Measurements from ENCODE around the gene TFB1M.

TFB1M gene

DNA sequence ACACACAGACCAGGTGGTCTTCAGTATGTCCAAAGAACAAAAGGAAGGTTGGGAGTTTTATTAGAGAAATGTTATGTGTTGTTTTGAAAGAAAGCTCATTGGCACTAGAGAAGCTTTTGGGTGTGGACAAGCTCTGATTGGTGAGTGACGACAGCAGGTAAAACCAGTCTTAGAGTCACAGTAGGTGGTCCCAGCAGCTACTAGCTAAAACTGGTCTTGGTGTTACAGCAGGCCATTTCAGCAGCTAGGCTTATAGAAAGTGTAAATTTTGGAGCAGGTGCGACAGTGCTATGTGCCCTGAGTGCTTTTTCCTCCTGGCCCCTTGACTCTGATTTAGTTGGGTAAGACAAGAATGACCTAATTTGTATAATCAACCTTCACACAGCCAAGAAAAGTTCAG is 46.9 kb downstream of the TFB1M start:
- in situ Hi-C loops (cut with HindIII; ENCODE audit: low sequenced_read_pairs) = no loop called here

GRCh38 chr6:155265843-155266535 is 48.3 kb downstream of the TFB1M start:
- in situ Hi-C loops (cut with HindIII; ENCODE audit: low sequenced_read_pairs) = no loop called here

- in situ Hi-C loops (cut with HindIII; ENCODE audit: low sequenced_read_pairs) = no loop called here
These were observed 49.5 kb downstream of the TFB1M start for GRCh38 chr6:155264693-155265320.

DNA sequence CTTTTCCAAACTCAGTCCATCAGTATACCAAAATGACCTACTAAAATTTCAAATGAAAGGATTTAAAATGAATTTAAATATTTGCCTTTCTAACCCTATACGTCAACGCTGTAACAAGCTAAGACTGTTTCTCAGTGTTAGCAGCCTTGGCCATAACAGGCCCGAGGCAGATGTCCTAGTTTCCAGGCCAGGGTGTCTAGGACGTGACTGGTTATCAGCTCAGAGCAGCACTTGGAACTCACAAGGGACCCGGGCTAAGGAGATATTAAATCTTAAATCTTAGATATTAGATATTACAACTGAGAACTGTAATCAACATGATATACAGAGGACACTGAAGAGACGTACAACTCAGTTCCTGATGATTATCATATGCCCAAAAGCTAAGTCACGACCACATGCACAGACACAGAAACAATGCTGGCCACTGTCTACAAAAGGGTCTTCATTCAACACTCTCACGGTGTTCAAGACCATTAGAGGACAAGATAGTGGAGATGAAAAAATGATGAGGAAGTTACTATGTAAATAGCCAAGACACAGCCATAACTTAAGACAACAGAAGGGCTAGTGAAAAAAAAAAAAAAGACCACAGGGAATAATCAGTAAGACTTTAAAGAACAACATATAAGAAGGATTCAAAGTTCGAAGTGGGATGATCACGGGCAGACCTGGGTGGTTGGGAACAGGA is 50.8 kb downstream of the TFB1M start, which contains the start of gene CLDN20:
CLDN20 (plus strand) TSS at position 641 of the 691 bp plus-strand sequence. CDS start 11,707 bp downstream, outside the sequence.
- in situ Hi-C loops (cut with HindIII; ENCODE audit: low sequenced_read_pairs) = no loop called here

DNA sequence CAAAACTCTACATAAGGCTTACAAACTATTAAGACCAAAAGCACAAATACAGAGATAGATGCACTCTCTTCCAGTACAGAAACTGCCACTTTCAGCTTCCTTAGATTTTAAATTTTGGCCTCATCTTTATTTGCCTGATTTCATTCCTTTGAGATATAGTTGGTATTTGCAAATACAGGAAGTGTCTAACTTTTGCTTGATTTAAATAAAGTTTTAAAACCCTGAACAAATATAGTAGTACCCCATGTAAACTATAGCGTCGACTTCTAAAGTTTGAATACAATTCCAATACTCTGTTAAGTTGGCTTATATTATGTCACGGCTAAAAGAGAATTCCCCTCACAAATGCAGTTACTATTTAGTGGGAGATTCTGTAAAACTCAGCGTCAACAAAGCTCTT is 51.6 kb downstream of the TFB1M start:
- in situ Hi-C loops (cut with HindIII; ENCODE audit: low sequenced_read_pairs) = no loop called here

DNA sequence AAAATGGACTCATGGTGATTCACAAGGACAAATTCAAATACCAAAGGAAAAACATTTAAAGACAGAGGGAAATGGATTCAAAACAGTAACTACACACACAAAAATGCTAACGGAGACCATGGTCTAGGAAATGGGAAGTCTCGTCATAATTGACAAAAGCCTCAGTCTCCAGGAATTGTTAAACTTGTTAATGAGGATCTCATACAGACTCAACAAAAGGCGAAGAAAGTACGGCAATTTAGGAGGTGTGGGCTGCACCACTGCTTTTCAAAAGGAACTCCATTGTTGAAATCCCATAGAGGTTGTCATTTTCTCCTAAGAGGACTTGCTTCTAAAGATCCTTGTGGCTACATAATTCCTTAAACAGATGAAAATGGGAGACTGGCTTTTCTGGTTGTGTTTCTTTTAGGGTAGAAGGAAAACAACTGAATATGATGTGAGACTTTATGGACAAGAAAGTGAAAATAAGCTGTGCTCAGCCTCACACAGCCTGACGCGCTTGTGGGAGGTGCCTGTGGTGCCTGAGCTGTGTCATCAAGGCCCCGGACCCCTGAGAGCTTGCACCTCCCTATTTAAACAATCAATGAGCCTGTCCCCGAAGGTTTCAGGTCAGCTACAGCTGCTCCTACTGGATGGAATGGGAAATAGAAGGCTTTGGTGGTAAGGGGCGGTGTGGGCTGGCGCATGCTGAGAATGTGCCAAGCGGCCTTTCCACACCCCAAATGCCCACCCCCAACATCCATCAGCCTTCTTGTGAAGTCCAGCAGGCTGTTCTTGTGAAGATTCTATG is 53.0 kb downstream of the TFB1M start:
- in situ Hi-C loops (cut with HindIII; ENCODE audit: low sequenced_read_pairs) = no loop called here

DNA sequence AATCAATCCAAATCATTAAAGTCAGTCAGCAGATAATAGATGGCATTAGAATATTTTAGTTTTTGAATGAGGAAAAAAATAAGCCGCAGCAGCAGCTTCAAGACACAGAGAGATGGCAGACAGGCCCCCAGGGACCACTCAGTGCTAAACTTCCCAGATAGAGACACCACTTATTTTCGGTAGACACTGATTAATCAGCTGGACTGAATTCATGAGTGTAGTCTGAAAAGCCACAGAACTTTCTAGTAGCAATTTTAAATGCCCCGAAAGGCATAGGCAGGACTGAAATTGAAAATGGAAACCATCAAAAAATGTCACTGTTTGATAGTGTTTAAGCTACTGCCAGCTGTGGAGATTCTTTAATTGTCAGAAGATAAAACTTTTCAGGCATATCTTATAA is 53.6 kb downstream of the TFB1M start:
- in situ Hi-C loops (cut with HindIII; ENCODE audit: low sequenced_read_pairs) = no loop called here

DNA sequence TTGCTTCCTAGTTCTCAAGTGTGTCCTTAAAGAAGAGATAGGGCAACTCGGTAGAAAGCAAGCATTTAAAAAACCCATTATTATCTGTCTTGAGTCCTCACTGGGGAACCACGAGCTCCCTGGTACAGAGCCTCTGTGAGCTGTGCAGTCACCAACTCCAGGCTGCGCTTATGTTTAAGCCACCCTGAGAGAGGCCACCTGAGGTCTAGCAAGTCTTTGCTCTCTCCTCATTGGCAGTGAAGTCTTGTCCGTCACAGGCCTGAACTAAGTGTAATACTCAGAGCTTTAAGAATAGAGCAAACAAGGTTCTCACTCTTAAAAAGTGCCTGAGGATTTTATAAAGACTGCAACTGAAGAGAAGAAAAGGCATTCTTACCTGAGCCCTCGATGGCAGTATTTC is 54.4 kb downstream of the TFB1M start:
- in situ Hi-C loops (cut with HindIII; ENCODE audit: low sequenced_read_pairs) = no loop called here

DNA sequence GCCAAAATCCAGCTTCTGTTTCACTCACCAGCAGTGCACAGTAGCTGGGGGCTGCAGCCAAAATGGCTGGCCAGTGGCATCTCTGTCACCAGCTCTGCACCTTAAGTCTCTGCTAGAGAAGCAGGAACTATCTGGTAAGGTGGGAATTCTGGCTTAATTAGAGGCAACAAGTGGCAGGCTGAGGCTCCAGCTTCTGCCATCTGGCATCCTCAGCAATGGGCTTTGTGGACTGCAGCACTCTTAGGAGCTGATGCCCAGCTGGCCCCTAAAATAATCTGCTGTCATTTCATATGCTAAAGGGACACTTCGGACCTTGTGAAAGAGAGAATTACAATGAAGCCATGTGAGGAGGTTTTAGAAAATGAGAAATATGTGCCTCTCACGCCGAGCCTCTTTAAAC is 55.1 kb downstream of the TFB1M start:
- in situ Hi-C loops (cut with HindIII; ENCODE audit: low sequenced_read_pairs) = no loop called here

DNA sequence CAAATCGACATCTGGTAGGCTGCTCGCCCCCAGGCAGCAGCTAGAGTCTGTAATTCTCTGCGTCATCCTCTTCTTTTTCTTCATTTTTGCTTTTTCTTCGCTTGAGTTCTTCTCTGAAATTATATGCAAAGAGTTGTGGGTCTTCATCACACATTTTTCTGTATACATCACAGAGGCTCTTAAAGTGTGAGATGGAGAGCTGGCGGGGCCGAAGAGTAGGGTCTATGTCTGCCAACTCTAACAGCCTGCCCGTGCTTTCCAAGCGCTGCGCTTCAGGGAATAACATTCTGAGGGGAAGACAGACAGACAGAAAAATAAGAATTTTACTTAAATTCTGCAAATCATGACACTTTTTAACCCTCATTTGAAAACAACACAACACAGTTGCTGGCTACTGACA is 56.5 kb downstream of the TFB1M start:
- in situ Hi-C loops (cut with HindIII; ENCODE audit: low sequenced_read_pairs) = no loop called here

- in situ Hi-C loops (cut with HindIII; ENCODE audit: low sequenced_read_pairs) = no loop called here
These were observed 58.0 kb downstream of the TFB1M start for GRCh38 chr6:155256122-155256795.

DNA sequence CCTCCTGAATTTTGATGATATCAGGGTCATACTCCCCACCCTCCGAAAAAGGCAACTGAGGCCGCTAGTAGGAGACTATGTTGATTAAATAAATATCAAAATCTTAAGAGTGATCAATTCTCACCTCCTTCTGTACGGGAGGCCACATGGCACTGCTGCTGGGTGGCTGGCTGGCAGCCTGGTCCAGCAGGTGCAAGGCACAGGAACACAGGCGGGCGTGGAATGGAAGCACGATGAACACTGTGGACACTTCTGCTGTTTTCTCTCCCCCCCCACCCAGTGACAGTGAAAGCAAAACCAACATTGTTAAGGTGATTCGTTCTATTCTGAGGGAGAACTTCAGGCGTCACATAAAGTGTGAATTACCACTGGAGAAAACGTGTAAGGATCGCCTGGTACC is 60.1 kb downstream of the TFB1M start:
- in situ Hi-C loops (cut with HindIII; ENCODE audit: low sequenced_read_pairs) = no loop called here

DNA sequence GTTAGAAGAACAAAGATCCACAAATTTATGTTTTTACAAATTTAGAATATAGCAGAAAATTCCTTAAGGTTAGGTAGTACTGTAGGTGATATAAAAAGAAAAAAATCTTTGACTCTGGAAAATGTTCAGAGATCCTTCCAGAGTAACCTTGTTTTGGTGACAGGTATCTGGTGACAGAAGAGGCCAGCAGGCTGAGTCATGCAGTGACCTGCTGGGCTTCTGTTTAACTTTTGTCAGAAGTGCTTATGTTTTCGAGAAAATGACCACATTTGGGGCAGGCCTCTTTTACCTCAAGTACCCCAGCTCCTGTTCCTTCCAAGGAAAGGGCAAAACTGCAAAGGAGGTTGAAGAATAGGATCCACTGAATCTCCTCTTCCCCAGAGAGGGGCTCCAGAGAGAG is 60.9 kb downstream of the TFB1M start:
- in situ Hi-C loops (cut with HindIII; ENCODE audit: low sequenced_read_pairs) = no loop called here

DNA sequence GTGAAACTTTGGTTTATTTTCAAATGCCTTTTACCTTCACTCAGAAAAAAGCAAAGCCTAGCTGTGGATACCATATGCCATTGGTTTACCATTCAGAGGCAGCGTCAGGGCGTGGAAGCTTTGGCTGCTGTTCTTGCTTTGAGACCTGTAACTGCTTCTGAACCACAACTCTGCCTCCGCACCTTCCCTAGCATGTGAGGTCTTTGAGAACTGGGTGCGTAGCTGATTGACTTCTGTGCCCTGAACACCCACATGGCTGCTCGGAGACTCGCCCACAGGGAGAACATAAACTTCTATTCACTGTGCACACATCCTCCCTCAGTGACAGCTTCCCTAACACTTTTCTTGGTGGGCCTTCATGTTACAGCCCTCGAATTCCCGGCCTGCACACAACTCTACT is 61.7 kb downstream of the TFB1M start:
- in situ Hi-C loops (cut with HindIII; ENCODE audit: low sequenced_read_pairs) = no loop called here

DNA sequence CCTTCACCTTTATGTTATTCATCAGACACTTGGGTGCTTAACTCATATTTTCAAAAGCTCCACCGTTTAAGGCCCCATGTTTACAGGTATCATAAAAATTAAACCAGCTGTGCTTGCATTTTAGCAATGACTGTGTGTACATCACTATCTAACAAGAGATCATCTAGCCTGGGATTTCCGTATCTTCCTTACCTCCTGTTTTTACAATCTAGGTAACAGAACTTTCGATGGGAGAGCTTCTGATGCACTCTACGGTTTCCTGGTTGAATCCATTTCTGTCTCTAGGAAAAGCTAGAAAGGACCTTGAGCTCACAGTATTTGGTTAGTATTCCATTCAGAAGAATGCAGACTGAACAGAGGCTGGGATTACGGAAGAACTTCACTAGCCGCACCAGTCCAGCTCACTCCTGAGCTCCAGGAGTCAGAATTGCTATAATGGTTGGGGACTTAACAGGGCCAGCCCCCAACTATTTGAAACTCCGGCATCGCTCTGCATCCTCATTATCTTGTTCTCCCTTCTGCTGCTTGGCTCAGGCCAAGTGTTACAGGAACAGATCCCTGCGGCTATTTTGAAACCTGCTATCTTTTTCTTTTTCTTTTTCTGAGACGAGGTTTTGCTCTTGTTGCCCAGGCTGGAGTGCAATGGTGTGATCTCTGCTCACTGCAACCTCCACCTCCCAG is 63.4 kb downstream of the TFB1M start:
- in situ Hi-C loops (cut with HindIII; ENCODE audit: low sequenced_read_pairs) = no loop called here

- in situ Hi-C loops (cut with HindIII; ENCODE audit: low sequenced_read_pairs) = no loop called here
These were observed 66.0 kb downstream of the TFB1M start for GRCh38 chr6:155248008-155249001.

- in situ Hi-C loops (cut with HindIII; ENCODE audit: low sequenced_read_pairs) = no loop called here
These were observed 66.7 kb downstream of the TFB1M start for GRCh38 chr6:155247618-155248007.

- in situ Hi-C loops (cut with HindIII; ENCODE audit: low sequenced_read_pairs) = no loop called here
These were observed 67.5 kb downstream of the TFB1M start for GRCh38 chr6:155246825-155247224.

DNA sequence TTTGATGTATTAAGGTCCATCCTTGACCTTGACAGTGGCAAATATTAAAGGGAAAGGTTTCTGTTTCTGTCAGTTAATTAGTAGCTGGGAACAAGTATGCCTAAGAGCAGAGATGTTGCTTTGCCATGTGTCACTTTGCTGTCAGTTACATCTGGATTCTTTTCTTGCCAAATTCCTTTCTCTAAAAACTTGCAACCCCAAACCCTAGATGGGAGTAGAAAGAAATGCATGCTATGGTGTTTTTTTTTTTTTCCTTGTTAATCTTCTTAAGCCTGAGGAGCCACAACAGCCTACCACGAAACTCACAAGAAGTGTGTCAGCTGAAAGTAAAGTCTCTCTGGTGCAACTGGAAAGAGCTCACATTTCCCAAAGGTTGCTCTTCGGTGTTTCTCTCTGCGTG is 68.5 kb downstream of the TFB1M start:
- in situ Hi-C loops (cut with HindIII; ENCODE audit: low sequenced_read_pairs) = no loop called here

Measured in DLD1 (cell line).